ENCODE results near the gene TAP1. TPM values are rescaled to one million over a fixed set of nuclear protein-coding genes. Genes with fewer than 3 reads are reported as not detected.

TAP1 gene
- total and polyA plus RNA-seq, 9 of the 15 experiments (the other 6 are each of a cell fraction or from before 2014, with no cell fraction given), result 1.3 to 6.0 (median 4.2) TPM

DNA sequence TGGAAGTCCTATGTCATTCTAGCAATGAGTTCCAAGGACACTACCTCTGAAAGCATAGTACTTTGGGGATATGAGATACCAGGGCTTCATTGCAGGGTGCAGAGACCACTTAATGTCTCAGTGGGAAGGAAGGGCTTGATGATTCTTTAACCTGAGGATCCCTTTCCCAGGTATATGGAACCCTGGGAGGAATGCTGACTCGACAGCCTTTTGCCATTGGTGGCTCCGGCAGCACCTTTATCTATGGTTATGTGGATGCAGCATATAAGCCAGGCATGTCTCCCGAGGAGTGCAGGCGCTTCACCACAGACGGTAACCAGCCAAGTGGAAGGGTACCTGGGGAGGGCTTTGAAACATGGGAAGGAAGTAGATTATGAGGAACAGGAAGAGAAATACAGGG is 4.7 kb upstream of the TAP1 start:
- no peaks in the 10 kb centered on the region for H3K9me3 ChIP-seq (replicated peaks; ENCODE audit: control insufficient read depth, insufficient read depth, low read depth, low read length)
- H3K27me3 ChIP-seq (ENCODE audit: control insufficient read depth in 2 of 2, insufficient read depth in 2 of 2, low read length in 2 of 2), result peaks cover 13 to 27% of the 10 kb centered on the region in 2 experiments; a peak in 4 of 5 replicates
- 11% methylated on average over 5 of the region's 5 CpGs for whole genome bisulfite sequencing (ENCODE audit: insufficient coverage, low coverage, missing lambda C conversion rate)
- no peaks in the 10 kb centered on the region for H3K79me2 ChIP-seq (ENCODE audit: control insufficient read depth, insufficient read depth, low read length)
- no peak overlapping the region for H2AFZ ChIP-seq (ENCODE audit: low read depth, low read length)
- ChIA-PET CTCF (ENCODE audit: low intra/inter-chr PET ratio) (interaction anchor here (0.7 kb wide), 1 partner anchor 58 kb away, joined by 3 read pairs; no protein-coding TSS in a partner anchor), POLR2A (interaction anchor here (0.6 to 7.5 kb wide), 7 partner anchors 10 to 116 kb away, joined by 3 to 56 read pairs (median 5); partner anchors contain the start of gene TAP2)
- H3K4me2 ChIP-seq (ENCODE audit: insufficient read depth, low read length), result no peak overlapping the region
- H4K20me1 ChIP-seq (replicated peaks; ENCODE audit: control insufficient read depth, insufficient read depth, low read length), result 0 out of 2 replicates have a peak, but pooled peaks cover 8% of the 10 kb centered on the region
- no peak for FAIRE-seq
- no peak for TF ChIP-seq HMG20A (CRISPR knock-in tag; conservative IDR thresholded peaks at IDR 0.05)
- TF ChIP-seq MAFK (IDR thresholded peaks at IDR 0.05; ENCODE audit: low read length), result peak; percentile 73
- TF ChIP-seq POU5F1 (IDR thresholded peaks at IDR 0.05; ENCODE audit: borderline replicate concordance, low read depth, low read length, partially characterized antibody), result no peak
- no peak for TF ChIP-seq POLR2G (IDR thresholded peaks at IDR 0.05; ENCODE audit: low read depth, low read length)
- TF ChIP-seq C11orf30 (IDR thresholded peaks at IDR 0.05; ENCODE audit: low read depth), result peak; percentile 84
- TF ChIP-seq ZNF316 (IDR thresholded peaks at IDR 0.05), result peak; percentile 88
- TF ChIP-seq, protein P1, sequence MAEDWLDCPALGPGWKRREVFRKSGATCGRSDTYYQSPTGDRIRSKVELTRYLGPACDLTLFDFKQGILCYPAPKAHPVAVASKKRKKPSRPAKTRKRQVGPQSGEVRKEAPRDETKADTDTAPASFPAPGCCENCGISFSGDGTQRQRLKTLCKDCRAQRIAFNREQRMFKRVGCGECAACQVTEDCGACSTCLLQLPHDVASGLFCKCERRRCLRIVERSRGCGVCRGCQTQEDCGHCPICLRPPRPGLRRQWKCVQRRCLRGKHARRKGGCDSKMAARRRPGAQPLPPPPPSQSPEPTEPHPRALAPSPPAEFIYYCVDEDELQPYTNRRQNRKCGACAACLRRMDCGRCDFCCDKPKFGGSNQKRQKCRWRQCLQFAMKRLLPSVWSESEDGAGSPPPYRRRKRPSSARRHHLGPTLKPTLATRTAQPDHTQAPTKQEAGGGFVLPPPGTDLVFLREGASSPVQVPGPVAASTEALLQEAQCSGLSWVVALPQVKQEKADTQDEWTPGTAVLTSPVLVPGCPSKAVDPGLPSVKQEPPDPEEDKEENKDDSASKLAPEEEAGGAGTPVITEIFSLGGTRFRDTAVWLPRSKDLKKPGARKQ (CRISPR knock-in tag; IDR thresholded peaks at IDR 0.05), result no peak
- TF ChIP-seq ZC3H4 (CRISPR knock-in tag; IDR thresholded peaks at IDR 0.05; ENCODE audit: borderline replicate concordance), result no peak
- no peak for TF ChIP-seq ZBTB17 (CRISPR knock-in tag; IDR thresholded peaks at IDR 0.05)
- TF ChIP-seq MAFG (tag; conservative IDR thresholded peaks at IDR 0.05), result peak; percentile 88
- TF ChIP-seq ZNF23 (CRISPR knock-in tag; IDR thresholded peaks at IDR 0.05), result no peak
- TF ChIP-seq, protein P2, sequence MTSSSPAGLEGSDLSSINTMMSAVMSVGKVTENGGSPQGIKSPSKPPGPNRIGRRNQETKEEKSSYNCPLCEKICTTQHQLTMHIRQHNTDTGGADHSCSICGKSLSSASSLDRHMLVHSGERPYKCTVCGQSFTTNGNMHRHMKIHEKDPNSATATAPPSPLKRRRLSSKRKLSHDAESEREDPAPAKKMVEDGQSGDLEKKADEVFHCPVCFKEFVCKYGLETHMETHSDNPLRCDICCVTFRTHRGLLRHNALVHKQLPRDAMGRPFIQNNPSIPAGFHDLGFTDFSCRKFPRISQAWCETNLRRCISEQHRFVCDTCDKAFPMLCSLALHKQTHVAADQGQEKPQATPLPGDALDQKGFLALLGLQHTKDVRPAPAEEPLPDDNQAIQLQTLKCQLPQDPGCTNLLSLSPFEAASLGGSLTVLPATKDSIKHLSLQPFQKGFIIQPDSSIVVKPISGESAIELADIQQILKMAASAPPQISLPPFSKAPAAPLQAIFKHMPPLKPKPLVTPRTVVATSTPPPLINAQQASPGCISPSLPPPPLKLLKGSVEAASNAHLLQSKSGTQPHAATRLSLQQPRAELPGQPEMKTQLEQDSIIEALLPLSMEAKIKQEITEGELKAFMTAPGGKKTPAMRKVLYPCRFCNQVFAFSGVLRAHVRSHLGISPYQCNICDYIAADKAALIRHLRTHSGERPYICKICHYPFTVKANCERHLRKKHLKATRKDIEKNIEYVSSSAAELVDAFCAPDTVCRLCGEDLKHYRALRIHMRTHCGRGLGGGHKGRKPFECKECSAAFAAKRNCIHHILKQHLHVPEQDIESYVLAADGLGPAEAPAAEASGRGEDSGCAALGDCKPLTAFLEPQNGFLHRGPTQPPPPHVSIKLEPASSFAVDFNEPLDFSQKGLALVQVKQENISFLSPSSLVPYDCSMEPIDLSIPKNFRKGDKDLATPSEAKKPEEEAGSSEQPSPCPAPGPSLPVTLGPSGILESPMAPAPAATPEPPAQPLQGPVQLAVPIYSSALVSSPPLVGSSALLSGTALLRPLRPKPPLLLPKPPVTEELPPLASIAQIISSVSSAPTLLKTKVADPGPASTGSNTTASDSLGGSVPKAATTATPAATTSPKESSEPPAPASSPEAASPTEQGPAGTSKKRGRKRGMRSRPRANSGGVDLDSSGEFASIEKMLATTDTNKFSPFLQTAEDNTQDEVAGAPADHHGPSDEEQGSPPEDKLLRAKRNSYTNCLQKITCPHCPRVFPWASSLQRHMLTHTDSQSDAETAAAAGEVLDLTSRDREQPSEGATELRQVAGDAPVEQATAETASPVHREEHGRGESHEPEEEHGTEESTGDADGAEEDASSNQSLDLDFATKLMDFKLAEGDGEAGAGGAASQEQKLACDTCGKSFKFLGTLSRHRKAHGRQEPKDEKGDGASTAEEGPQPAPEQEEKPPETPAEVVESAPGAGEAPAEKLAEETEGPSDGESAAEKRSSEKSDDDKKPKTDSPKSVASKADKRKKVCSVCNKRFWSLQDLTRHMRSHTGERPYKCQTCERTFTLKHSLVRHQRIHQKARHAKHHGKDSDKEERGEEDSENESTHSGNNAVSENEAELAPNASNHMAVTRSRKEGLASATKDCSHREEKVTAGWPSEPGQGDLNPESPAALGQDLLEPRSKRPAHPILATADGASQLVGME (CRISPR knock-in tag; IDR thresholded peaks at IDR 0.05), result no peak
- TF ChIP-seq ELF4 (CRISPR knock-in tag; IDR thresholded peaks at IDR 0.05), result no peak
- no peak for TF ChIP-seq GATAD2A (IDR thresholded peaks at IDR 0.05)
- TF ChIP-seq ZNF384 (IDR thresholded peaks at IDR 0.05; ENCODE audit: low read depth, low read length), result no peak
- TF ChIP-seq ZC3H8 (IDR thresholded peaks at IDR 0.05), result no peak
- no peak for TF ChIP-seq NR2C2 (CRISPR knock-in tag; IDR thresholded peaks at IDR 0.05)
- no peak for TF ChIP-seq NR2C2 (tag; IDR thresholded peaks at IDR 0.05)
- TF ChIP-seq MAFF (IDR thresholded peaks at IDR 0.05; ENCODE audit: low read length), result peak; percentile 73
- TF ChIP-seq NFATC3 (IDR thresholded peaks at IDR 0.05), result no peak
- no peaks in the 10 kb centered on the region for H3K9me1 ChIP-seq (ENCODE audit: control insufficient read depth, insufficient read depth, low read length)
- H3K27ac ChIP-seq (ENCODE audit: extremely low read depth, low read depth, low read length), result no peak overlapping the region
- in situ Hi-C loops (cut with MboI), result no loop called here
- intact Hi-C loops (cut with micrococcal nuclease), result no loop called here
- peaks cover 21 to 23% of the 10 kb centered on the region in 2 experiments for H3K4me1 ChIP-seq (replicated peaks in 1 of 2; ENCODE audit: control insufficient read depth in 2 of 2, insufficient read depth in 2 of 2, low read length in 2 of 2)
- H3K9ac ChIP-seq (ENCODE audit: insufficient read depth in 1 of 2, low read depth in 2 of 2, low read length in 2 of 2), result no peak overlapping the region
- H3K36me3 ChIP-seq (ENCODE audit: control insufficient read depth, insufficient read depth, low read length), result no peaks in the 10 kb centered on the region
- ATAC-seq, result no peak
- no peak for DNase-seq (ENCODE audit: extremely low read depth in 1 of 4, low spot score in 3 of 4)
- H3K4me3 ChIP-seq, result no peak overlapping the region
- no TSS peak for BruUV-seq (replicated peaks)

All from K562 (cell line).